Measurements from ENCODE around the gene ASGR2.
"Not testable (repeated sequence)": the region's sequence is repeated elsewhere in the genome, so short reads cannot be mapped to it uniquely, and the experiment has no call there.

Gene ASGR2

GRCh38 chr17:7102421-7102820 is 12.2 kb downstream of the ASGR2 start:
- Histone ChIP-seq H3K9me3 (no peaks in the 10 kb centered on the region), H3K27me3 (peaks cover 46% of the 10 kb centered on the region), H3K4me3 (ENCODE audit: low read depth, low read length) (no peak overlapping the region), H3K4me1 (no peaks in the 10 kb centered on the region), H3K36me3 (no peaks in the 10 kb centered on the region)
- no peak for TF ChIP-seq CTCF (IDR thresholded peaks at IDR 0.05; ENCODE audit: low read depth, low read length)
- no peak for DNase-seq

GRCh38 chr17:7101531-7101930 is 13.1 kb downstream of the ASGR2 start:
- Histone ChIP-seq H3K27me3 (peaks cover 49% of the 10 kb centered on the region), H3K4me1 (no peaks in the 10 kb centered on the region), H3K9me3 (no peaks in the 10 kb centered on the region), H3K36me3 (no peaks in the 10 kb centered on the region), H3K4me3 (ENCODE audit: low read depth, low read length) (no peak overlapping the region)
- DNase-seq = no peak
- TF ChIP-seq CTCF (IDR thresholded peaks at IDR 0.05; ENCODE audit: low read depth, low read length) = no peak

GRCh38 chr17:7100641-7101379 is 13.8 kb downstream of the ASGR2 start:
- H3K4me1 ChIP-seq; H3K9me3 ChIP-seq; DNase-seq; H3K4me3 ChIP-seq (ENCODE audit: low read depth, low read length); H3K36me3 ChIP-seq: not testable (repeated sequence)
- H3K27me3 ChIP-seq = peaks cover 50% of the 10 kb centered on the region

- no peak for TF ChIP-seq CTCF (IDR thresholded peaks at IDR 0.05; ENCODE audit: low read depth, low read length)
- no peaks in the 10 kb centered on the region for H3K36me3 ChIP-seq
- no peaks in the 10 kb centered on the region for H3K9me3 ChIP-seq
- no peak overlapping the region for H3K4me3 ChIP-seq (ENCODE audit: low read depth, low read length)
- peaks cover 59% of the 10 kb centered on the region for H3K27me3 ChIP-seq
- no peak for DNase-seq
- H3K4me1 ChIP-seq = no peaks in the 10 kb centered on the region
Measured at GRCh38 chr17:7098802-7099459, 15.7 kb downstream of the ASGR2 start.

- no peak for TF ChIP-seq CTCF (IDR thresholded peaks at IDR 0.05; ENCODE audit: low read depth, low read length)
- Histone ChIP-seq H3K36me3 (no peaks in the 10 kb centered on the region), H3K27me3 (peaks cover 53% of the 10 kb centered on the region), H3K4me3 (ENCODE audit: low read depth, low read length) (no peak overlapping the region), H3K9me3 (no peaks in the 10 kb centered on the region), H3K4me1 (no peaks in the 10 kb centered on the region)
- DNase-seq = no peak
Measured at GRCh38 chr17:7097940-7098339, 16.7 kb downstream of the ASGR2 start.

GRCh38 chr17:7095625-7096024 is 19.0 kb downstream of the ASGR2 start:
- H3K27me3 ChIP-seq = peaks cover 30% of the 10 kb centered on the region
- no peaks in the 10 kb centered on the region for H3K4me1 ChIP-seq

More at GRCh38 chr17:7095625-7096024, 19.0 kb downstream of the ASGR2 start:
- Histone ChIP-seq H3K4me3 (ENCODE audit: low read depth, low read length) (no peak overlapping the region), H3K9me3 (no peaks in the 10 kb centered on the region), H3K36me3 (no peaks in the 10 kb centered on the region)
- DNase-seq = no peak
- TF ChIP-seq CTCF (IDR thresholded peaks at IDR 0.05; ENCODE audit: low read depth, low read length) = no peak
